HG02870 (cell line): ENCODE results near the gene GATA3.

Source experiments
- ATAC-seq: cut with Tn5 transposase; IDR thresholded peaks from one replicate; pipeline ENCODE4 v1.9.1; 2021; ENCODE audit warnings: mild to moderate bottlenecking, moderate library complexity; ENCODE audit not compliant: unreplicated experiment

The GATA3 gene

DNA sequence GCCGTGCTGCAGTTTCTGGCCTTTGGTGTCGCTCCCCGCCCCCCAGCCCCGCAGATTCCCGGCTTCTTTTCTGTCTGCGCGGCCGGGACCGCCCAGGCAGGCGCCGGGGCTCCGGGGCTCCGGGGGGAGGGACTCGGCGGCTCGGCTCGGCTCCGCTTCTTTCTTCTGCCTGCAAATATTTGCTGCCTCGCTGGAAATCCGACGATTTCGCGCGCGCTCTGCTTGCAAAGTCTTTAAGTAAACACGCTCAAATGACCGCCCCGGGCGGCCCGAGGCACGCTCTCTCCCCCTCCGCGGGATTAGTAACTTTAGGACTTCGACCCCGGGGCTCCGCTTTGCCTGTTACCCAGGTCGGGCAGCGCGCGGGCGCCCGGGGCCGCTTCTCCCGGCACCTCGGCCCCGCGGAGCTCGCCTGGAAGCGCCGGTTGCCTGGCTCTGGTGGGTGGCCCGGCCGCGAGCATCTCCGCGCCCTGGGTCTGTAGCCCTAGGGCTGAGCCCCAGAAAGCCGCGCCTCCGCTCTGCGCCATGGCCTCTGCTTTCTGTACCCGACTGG is 3.9 kb upstream of the GATA3 start:
- no peak for ATAC-seq

DNA sequence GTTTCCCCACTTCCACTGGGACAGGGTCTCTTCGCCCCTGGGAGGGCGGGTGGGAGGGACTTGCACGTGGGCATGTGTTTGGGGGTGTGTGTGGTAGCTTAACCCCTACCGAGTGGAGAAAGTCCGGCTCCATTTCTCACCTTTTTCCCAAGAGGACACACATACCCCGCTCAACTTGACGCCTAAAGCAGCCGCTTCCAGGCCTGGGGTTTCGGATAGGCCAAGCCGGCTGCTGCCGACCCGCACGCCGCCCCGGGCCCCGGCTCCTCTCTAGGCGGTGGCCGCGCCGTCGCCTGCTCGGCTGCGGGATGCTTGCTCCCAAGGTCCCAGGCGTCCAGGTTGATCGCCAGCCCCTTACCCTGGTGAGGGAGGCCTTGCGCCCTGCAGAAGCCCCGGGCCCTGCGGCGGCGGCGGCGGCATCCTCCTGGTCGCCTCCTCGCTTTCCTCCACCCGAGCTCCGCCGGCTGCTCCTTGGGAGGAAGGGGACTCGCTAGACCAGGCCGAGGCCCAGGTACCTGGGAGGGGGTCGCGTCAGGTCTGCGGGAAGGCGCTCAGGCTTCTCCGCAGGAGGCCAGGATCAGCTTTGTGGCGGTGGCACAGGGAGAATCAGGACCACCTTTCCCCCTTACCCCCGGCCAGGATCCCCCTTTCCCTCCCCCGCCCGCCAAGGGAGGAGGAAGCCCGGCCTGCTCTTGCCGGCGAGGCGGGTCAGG is 3.2 kb upstream of the GATA3 start:
- no peak for ATAC-seq

DNA sequence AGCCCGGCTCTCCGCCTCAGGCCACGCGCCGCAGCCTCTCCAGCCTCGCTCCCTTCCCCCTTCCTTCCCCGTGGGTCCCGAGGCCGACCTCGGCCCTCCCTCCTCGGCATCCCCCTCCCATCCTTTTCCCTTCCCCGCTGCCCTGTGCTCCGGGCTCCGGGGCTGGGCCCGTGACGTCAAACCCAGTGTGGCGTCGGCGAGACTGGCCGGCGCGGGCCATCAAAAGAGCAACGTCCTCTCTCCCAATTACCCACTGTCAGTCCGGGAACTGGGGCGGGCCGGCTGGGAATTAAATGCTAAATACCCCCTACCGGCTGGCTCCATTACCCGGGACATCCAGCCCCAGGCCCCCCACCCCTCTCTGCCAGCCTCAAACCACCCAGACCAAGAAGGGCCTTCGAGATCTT is 2.6 kb upstream of the GATA3 start:
- no peak for ATAC-seq

DNA sequence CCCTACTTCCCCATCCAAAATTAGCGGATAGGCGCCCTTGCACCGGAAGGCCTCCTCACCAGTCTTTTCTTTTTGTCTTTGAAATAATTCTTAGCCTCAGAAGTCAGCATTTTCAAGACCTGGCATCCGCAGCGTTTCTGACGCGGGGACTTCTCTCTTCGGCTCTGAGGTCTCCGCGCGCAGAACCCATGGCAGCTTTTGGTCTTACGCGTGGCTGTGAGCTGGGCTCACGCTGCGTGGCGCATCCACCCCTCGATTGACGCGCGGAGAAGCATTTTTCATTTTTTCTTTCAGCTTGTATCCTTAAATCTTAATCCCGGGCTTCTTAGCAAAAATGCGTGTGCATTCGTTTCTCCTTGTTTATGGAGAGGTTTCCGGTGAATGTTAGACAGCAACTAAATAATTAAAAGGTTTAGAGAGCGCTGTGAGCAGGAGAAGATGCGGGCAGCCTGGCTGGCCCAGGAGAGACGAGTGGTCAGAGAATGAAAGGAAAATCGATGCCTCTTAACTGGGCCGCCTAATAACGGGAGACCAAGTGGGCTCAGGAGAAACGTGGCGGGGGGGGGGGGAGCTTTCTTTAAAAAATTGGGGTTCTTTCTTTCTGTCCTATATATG is 2.0 kb upstream of the GATA3 start:
- ATAC-seq: no peak

DNA sequence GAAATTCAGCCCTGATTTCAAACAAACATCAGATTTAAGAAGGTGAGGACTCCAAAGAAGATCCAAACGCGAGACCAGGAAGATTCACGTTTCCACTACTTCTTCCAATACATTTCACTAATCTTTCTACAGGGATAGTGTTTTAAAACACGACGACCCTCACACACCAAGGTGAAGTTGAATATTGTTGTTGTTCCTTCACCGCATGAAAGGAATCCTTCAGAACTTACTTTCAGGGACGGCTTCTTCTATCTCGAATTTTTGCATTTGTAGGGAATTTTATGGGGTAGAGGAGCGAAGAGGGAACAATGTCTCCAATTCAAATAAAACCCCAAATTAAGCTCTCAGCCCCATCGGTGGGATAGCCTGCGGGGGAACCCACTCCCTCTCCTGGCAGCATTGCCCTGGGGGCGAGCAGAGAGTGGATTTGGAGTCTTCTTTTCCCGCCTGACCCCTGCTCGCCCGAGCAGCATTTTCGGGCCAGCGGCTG is 1.5 kb upstream of the GATA3 start:
- no peak for ATAC-seq

DNA sequence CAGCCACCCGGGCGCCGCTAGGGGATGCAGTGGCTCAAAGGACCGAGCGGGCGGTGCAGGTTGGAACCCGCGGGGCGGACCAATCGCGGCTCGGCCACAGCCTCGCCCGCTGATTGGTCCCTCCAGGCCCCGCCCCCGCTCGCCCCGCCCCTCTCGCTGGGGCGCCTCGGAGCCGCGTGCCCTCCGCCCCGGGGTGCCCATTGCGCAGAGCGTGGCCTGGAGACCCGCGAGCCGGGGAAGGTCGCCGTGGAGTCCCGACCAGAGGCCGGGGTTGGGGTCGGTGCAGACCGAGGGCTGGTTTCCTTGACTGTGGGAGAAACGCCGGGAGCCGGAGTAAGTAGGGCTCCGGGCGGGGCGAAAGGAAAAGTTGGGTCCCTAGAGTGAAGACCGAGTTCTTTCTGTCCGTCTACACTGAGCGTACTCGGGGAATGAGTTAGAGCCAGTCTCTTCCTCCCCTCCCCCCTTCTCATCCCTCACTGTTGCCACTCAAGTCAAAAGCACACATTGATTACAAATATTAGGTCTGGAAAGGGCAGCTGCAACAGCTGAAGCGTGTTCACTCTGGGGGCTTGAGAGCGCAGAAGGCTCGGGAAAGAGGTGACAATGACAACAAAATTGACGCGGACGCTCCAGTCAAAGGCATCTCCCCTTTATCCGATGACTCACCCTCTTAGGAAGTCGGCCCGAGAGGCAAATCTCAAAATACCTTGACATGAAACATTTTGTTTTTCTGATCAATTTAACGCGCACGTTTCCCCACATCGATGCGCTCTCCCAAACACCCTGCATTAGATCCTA is 843 bp upstream of the GATA3 start:
- ATAC-seq: peak; percentile 56

DNA sequence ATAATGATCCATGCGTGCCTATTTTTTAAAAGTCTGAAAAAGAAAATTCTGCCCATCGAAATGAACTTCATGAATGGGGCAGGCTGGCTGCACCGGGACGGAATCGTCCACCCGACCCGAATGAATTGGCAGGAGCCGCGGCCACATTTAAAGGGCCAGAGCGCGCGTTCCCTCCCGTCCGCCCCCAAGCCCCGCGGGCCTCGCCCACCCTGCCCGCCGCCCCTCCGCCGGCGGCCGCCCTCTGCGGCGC is 319 bp upstream of the GATA3 start:
- ATAC-seq: peak; percentile 6

DNA sequence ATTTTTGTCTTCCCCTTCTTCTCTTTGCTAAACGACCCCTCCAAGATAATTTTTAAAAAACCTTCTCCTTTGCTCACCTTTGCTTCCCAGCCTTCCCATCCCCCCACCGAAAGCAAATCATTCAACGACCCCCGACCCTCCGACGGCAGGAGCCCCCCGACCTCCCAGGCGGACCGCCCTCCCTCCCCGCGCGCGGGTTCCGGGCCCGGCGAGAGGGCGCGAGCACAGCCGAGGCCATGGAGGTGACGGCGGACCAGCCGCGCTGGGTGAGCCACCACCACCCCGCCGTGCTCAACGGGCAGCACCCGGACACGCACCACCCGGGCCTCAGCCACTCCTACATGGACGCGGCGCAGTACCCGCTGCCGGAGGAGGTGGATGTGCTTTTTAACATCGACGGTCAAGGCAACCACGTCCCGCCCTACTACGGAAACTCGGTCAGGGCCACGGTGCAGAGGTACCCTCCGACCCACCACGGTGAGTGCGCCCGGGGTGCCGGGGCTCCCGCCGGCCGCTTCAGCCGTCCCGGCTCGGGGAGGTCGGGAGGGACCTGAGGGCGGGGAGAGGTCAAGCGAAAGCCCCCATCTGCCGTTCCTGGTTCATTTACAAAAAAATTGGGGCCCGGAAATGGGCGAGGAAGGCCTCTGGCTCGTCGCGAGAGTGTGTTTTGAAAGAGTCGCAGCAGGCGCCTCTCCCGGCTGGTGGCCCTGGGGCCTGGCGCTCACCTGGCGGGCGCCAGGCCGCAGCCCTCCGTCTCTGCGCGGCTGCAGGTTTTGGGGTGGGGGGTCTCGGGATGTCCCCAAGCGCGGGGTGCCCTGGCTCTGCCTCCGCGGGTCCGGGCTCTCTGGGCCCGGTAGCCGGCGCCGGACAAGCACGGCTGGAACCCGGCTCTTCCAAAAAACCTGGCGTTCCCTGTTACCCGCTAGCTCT is 1.2 kb downstream of the GATA3 start:
- ATAC-seq: no peak

DNA sequence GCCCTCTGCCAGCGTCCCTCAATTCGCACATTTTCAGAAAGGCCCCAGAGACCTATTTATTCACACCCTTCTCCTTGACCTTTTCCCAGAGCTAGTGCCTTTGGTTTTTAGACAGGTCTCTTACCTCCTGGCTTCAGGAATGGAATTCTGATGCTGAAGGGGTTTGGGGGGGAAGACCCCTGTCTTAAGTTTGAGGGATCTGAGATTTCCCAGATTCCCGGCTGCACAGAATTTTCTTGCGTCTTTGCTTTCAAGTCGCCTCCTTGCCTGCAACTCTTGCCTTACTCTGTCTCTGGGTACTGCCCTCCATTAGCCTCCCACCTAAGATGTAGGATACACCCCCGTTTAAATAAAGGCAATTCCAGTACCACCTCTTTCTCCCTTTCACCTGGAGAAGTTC is 1.9 kb downstream of the GATA3 start:
- no peak for ATAC-seq

DNA sequence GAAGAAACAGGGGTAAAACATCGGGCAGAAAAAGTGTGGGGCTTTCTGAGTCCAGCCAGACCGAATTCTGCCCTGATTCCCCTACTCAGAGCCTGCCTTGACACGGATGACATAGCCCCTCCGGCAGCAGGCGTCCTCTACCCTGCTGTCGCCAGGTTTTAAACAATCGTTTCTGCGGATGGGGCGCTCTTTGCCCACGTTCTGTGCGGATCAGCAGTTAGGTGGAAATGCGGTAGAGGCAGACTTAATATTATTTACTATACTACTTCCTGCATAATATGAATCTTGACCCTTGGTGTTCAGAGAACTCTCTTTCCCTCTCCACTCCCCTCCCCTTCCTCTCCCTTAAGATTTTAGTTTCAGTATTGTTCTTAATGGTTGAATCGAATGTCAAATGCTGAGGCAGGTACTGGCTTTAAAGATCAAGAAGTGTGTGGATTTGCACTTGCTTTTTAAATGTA is 2.4 kb downstream of the GATA3 start:
- ATAC-seq: peak; percentile 36

DNA sequence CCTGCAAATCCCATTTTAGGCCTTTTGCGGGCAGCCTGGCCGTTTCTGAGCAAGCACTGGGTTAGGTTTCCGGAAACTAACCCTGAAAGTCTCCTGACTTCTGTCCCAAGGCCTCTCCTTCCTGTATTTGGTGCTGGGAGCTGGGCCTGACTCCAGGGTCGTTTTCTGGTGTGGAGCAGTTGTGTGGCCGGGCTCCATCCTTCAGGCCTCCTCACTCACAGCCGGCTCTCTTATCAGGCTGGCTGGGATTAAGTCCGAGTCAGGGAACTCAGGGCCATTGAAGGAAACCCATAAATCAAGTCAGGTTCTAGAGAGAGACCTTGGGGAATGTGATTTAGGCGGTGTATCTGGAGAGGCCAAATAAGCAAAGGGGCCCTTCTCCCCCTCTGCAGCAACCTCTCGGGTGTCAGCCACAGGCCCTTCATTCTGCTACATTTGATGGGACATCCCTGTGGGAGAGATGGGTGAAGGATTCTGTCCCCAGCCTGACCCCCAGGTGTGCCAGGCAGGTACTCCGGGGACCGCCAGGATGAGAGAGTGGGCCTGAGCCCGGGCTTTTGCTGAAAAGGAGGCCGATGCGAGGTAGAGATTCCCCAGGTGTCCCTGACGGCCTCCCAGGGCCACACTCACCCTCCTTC is 3.3 kb downstream of the GATA3 start:
- ATAC-seq: no peak

DNA sequence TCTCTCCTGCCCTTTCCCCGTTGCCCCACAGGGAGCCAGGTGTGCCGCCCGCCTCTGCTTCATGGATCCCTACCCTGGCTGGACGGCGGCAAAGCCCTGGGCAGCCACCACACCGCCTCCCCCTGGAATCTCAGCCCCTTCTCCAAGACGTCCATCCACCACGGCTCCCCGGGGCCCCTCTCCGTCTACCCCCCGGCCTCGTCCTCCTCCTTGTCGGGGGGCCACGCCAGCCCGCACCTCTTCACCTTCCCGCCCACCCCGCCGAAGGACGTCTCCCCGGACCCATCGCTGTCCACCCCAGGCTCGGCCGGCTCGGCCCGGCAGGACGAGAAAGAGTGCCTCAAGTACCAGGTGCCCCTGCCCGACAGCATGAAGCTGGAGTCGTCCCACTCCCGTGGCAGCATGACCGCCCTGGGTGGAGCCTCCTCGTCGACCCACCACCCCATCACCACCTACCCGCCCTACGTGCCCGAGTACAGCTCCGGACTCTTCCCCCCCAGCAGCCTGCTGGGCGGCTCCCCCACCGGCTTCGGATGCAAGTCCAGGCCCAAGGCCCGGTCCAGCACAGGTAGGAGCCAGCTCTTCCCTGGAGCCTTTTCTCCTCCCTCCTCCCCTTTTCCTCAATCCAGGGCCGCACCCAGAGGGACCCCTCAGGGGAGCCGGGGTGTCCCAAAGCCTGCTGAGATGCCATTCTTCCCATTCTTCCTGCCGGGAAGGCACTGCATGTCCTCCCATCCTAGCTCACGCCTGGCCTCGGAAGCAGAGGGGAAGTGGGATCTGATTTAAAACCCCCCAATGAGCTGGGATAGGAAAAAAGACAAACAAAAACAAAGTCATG is 4.0 kb downstream of the GATA3 start:
- no peak for ATAC-seq

DNA sequence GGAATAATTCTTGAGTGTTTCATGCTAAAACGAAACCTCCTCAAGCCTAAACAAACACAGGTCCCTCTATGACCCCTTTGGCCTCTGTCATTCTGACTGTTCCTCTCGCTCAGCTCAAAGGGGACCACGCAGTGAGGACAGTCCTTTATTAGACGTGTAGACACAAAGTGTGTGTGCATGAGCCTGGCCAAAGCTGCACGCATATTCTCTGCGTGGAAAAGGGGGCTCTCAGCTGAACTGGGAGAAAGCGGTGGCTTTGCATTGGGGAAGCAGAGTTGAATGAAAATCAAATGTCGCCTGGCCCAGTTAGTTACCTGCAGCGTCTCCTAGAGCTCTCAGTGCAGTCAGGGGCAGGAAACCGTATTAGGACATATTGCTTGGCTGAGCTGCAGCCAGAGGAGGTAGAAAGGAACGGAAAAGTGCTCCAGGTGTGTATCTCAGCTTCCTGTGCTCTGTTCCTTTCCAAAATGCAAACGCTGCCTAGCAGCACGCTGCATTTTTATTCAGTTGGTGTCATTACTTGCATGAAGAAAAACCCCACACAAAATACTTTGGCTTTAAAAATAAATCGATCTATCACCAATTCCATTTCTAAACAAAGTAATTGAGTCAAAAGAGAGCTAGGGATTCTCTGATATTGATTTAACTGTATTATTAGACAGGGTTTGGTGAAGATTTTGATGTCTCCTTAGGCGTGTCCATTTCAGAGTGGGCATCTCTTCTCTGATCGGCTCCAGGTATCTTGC is 4.9 kb downstream of the GATA3 start:
- no peak for ATAC-seq

DNA sequence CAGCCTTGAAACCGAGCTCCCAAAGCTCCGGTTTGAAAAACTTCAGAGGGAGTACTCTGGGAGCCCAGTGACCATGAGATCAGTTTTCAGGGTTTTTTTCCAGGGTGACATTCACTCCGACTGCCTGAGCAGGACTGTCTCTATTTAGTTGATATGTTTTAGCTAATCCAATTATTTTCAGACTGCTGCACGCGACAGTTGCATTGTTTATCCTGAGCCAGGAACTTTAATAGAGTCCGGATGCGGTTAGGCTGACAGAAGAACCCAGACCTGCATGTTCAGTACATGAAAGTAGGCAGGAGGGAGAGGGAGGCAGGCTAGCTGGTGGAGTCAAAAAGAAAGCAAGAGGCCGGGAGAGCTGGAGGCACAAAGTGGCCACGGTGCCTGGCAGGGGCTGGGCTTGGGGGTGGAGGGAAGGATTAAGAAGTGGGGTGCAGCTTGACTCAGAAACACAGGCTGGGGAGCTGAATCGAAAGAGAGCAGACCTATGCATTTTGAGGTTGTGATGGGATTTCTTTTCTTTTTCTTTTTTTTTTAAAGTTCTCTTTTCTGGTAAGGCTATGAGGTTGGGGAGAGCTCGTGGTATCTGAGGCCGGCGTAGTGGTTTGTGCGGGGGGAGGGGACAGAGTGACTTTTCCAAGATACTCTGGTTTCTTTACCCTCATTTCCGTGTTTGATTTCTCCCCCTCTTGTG is 5.7 kb downstream of the GATA3 start:
- ATAC-seq: peak; percentile 45

DNA sequence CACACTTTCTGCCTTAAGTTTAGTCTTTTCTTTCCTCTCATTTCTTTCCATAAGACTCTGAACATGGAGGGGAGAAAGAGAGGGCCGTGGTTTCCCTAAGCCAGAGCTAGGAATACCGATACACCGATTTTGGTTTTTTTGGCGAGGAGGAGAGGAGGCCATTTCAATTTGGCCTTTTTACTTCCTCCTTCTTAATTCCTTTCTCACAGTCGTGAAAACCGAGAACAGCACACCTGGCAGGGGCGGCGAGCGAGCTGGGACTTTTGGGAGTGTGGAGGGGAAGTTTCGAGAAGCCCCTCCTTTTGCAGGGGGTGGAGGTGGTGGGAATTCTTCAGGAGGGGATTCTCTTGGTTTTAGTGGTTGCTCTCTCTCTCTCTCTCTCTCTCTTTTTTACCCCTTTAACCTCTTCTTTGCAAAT is 6.2 kb downstream of the GATA3 start:
- ATAC-seq: no peak

DNA sequence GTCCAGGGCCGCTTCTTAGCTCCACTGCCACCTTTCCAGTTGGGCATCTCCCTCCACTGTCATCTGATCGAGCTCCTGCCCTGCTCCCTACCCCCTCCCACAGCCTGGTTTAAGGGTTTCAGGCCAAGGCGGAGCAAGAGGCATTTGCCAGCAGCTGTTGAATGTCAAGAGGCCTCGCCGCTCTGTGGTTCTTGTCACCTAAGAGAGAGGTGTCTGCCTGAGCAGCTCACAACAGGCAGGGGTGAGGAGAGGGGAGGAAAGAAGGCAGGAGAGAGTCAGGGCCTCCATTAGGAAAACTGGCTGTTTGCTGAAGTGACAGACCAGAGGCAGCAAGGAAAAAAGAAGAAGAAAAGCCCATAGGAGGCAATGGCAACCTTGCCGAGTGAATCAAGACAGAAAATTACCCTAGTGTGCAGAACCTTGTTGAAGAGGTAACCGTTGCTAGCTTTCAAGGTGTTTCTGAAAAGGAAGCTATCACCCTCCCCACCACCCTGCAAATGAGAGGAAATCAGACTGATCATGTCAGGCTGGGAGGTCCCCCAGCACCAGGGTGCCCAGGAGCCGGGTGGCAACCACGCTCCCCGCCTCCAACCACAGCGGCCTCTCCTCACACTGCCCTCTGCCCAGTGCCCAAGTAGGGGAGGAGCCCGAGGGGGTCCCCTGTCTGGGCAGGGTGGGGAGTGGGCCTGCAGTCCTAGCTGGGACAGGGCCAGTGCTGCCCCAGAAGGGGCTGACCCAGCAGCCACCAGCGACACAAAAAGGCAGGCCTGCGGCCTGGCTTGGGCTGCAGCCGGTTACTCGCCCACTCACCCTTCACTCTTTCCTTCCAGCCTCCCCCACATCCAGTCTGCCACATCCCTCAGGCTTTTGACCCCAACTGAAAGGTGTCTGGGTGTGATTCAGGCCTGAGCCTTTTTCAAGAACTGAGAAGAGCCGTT is 7.1 kb downstream of the GATA3 start:
- no peak for ATAC-seq
